ENCODE measurements around the gene KRTAP10-3. TPM values are rescaled to one million over a fixed set of nuclear protein-coding genes. Genes with fewer than 3 reads are reported as not detected.

KRTAP10-3 gene
- total RNA-seq, 2 donors from 2014 or later, result not detected

DNA sequence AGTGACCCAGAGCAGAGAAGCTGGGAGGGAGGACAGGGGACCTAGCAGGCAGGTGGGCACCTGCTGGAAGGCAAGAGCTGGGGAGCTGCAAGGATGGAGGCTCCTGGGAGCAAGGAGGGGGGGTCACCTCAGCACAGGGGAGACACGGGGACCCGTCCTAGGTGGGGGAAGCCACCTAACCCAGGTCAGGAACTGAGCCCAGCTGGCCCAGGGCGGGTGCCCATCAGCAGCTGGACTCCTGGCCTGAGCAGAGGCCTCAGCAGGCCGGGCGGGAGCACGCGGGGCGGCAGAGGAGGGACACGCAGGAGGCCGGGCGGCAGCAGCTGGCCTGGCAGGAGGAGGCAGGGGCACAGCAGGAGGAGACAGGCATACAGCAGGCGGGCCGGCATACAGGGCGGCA lies 19.5 kb downstream of the KRTAP10-3 start:
- peak in 1 of 2 donors; percentile 4 for ATAC-seq
- Mint-ChIP-seq H3K27me3 (peaks cover 5 to 6% of the 10 kb centered on the region in 2 donors), H3K9me3 (no peaks in the 10 kb centered on the region), H3K27ac (no peak overlapping the region), H3K4me1 (ENCODE audit: low read depth in 2 of 2) (no peaks in the 10 kb centered on the region), H3K36me3 (no peaks in the 10 kb centered on the region), H3K4me3 (no peak overlapping the region)
- DNase-seq (ENCODE audit: low spot score), result no peak

DNA sequence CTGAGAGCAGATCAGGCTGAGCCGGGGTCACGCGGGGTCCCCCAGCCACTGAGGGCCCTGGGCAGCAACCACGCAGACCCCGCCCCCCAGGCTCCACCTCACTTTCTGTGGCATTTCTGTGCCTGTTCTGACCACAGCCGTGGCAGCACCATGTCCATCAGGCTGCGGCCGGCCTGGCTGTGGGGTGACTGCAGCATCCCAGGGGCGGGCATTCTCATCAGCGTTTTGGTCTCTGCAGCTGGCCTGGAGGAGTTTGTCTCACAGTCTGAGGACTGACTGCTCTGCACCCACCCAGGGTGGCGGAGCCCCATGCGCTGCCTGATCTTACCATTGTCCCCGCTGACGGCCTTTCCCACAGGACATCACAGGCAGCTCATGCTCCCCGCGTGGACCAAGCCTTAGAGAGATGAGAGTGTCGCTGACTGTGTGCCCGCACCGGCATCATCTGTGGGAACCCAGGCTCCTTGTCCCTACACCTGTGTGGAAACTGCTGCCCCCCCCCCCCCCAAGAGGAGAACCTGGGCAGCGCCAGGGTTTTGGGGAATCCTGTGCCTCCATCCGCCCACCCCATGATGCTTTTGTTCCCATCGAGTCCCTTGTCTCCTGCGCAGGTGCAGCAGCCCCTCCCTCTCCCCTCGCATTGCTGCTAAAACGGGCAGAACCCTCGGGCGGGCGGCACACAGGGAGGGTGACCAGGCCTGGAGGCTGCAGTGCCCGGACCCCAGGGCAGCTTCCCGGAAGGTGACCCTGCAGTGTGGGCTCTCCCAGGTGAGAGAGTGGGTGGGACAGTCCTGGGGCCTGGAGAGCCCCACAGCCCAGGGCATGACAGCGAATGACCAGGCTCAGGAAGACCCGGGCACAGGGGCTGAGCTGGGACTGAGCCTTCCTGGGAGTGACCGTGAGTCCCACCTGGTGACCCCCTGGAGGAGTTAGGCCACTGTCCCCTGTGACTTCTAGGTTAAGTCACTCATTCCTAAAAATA lies 20.4 kb downstream of the KRTAP10-3 start:
- Mint-ChIP-seq H3K27me3 (peaks cover 5 to 6% of the 10 kb centered on the region in 2 donors), H3K4me1 (ENCODE audit: low read depth in 2 of 2) (no peaks in the 10 kb centered on the region), H3K9me3 (no peaks in the 10 kb centered on the region), H3K4me3 (no peak overlapping the region), H3K27ac (no peak overlapping the region), H3K36me3 (no peaks in the 10 kb centered on the region)
- DNase-seq (ENCODE audit: low spot score) (no peak), ATAC-seq (peak; percentile 28 to 50)

DNA sequence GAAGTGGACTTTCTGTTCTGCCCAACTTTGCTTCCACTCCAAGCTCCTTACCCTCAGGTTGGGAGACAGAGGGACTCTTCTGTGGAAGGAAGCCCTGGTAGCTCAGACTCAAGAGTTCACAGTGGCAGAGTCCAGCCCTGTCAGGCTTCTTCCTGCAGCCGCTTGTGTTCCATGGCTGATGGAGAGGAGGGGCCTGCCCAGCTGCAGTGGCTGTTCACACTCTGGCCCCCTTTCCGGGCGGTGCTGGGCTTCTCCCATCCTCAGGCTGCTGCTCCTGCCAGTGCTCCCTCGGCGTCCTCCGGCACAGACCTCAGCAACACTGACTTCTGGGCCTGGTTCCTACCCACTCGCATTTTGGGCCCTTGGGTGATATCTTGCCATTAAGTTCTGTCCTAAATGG lies 22.6 kb downstream of the KRTAP10-3 start:
- no peak for ATAC-seq
- H3K9me3 Mint-ChIP-seq, result no peaks in the 10 kb centered on the region
- H3K27me3 Mint-ChIP-seq, result peaks cover under 1 to 5% of the 10 kb centered on the region in 2 donors

DNA sequence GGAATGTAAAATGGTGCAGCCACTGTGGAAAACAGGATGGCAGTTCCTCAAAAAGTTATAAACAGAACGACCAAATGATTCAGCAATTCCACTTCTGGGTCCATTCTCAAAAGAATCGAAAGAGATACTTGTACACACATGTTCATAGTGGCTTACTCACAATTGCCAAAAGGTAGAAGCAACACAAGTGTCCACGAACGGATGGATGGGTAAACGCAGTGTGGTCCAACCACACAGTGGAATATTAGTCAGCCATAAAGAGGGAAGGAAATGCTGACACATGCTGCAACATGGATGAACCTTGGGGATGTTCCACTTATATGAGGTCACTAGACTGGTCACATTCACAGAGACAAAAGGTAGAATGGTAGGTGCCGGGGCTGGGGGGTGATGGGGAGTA lies 23.9 kb downstream of the KRTAP10-3 start:
- Mint-ChIP-seq H3K4me1 (ENCODE audit: low read depth in 2 of 2) (peaks cover 0 to 2% of the 10 kb centered on the region in 2 donors), H3K4me3 (no peak overlapping the region), H3K27ac (no peak overlapping the region), H3K36me3 (no peaks in the 10 kb centered on the region), H3K9me3 (no peaks in the 10 kb centered on the region), H3K27me3 (peaks cover 0 to 5% of the 10 kb centered on the region in 2 donors)
- DNase-seq (ENCODE audit: low spot score) (no peak), ATAC-seq (no peak)

More for the DNA sequence above, 22.6 kb downstream of the KRTAP10-3 start:
- Mint-ChIP-seq H3K27ac (no peak overlapping the region), H3K36me3 (no peaks in the 10 kb centered on the region), H3K4me1 (ENCODE audit: low read depth in 2 of 2) (no peaks in the 10 kb centered on the region), H3K4me3 (no peak overlapping the region)
- peak; percentile 31 for DNase-seq (ENCODE audit: low spot score)

DNA sequence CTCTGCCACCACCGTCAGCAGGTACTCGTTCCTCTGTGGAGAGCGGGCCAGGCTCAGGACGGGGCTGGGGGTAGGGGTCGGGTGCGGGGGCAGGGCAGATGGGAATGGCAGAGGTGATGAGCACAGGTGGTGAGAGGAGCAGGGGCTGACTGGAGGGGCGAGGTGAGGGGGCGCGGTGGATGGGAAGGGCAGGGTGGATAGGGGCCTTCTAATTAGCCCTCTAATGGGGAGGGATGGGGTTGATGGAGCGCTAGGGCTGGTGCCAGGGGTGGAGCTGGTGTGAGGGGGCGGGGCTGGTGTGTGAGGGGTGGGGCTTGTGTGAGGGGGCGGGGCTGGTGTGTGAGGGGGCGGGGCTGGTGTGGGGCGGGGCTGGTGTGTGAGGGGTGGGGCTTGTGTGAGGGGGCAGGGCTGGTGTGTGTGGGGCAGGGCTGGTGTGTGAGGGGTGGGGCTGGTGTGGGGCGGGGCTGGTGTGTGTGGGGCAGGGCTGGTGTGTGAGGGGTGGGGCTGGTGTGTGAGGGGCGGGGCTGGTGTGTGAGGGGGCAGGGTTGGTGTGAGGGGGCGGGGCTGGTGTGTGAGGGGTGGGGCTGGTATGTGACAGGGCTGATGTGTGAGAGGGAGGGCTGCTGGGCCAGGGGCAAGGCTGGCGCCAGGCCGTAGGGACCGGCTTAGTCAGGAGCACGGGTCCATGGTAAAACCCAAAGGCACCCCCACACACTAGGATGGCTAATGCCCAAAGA lies 24.5 kb downstream of the KRTAP10-3 start:
- no peak overlapping the region for H3K4me3 Mint-ChIP-seq
- no peak overlapping the region for H3K27ac Mint-ChIP-seq
- ATAC-seq, result no peak

DNA sequence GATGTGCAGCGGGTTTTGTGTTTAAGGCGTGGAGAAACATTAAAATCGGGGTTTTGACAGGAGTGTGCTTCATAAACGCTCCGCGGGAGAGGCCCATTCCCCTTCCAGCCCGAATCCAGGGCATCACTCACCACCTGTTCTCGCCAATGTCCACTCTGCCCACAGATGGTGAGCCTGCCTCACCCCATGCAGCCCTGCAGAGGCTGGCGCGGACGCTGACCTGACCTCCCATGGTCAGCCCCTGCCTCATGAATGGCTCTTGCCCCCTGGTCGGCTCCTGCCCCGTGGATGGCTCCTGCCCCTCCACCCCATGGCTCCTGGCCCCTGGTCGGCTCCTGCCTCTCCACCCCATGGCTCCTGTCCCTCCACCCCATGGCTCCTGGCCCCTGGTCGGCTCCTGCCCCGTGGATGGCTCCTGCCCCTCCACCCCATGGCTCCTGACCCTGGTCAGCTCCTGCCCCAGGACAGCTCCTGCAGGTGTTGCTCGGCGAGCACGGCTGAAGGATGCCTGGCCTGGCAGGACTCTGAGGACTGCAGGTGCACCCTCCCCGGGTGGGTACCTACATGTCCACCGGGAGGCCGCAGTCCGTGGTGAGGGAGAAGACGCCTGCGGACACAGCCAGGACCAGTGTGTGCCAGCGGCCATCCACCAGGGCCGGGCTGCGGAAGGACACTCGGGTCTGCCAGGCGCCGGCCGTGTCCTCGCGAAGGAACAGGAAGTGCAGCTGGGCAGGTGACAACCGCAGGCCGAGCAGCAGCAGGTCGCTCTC lies 25.3 kb downstream of the KRTAP10-3 start:
- H3K27me3 Mint-ChIP-seq, result peaks cover 0 to 2% of the 10 kb centered on the region in 2 donors
- peak; percentile 32 for DNase-seq (ENCODE audit: low spot score)
- no peaks in the 10 kb centered on the region for H3K36me3 Mint-ChIP-seq
- no peaks in the 10 kb centered on the region for H3K9me3 Mint-ChIP-seq
- ATAC-seq, result peak in 1 of 2 donors; percentile 4
- H3K4me1 Mint-ChIP-seq (ENCODE audit: low read depth in 2 of 2), result peaks cover 0 to 2% of the 10 kb centered on the region in 2 donors
- H3K27ac Mint-ChIP-seq, result no peak overlapping the region
- H3K4me3 Mint-ChIP-seq, result no peak overlapping the region

More for the DNA sequence above, 24.5 kb downstream of the KRTAP10-3 start:
- no peaks in the 10 kb centered on the region for H3K36me3 Mint-ChIP-seq
- no peaks in the 10 kb centered on the region for H3K9me3 Mint-ChIP-seq
- peaks cover 0 to 5% of the 10 kb centered on the region in 2 donors for H3K27me3 Mint-ChIP-seq
- H3K4me1 Mint-ChIP-seq (ENCODE audit: low read depth in 2 of 2), result peaks cover 0 to 2% of the 10 kb centered on the region in 2 donors
- DNase-seq (ENCODE audit: low spot score), result no peak

DNA sequence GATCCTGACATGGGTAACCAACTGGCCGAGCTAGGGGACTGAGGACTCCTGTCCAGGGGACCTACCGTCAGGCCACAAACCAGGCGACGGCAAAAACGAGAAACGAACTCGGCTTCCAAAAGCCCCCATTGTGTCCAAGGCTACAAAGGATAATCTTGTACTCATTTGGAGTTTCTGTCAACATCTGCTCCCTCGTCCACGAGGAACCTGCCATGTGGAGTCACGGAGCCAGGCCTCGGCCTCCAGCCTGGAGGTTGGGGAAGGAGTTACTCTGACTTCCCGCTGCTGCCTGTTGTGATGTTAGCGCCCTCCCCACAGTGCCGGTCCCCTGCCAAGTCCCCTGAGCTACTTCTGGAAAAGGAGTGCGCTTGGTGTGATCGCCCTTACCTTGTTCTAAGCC lies 25.9 kb downstream of the KRTAP10-3 start:
- Mint-ChIP-seq H3K4me3 (no peak overlapping the region), H3K27ac (no peak overlapping the region), H3K4me1 (ENCODE audit: low read depth in 2 of 2) (peaks cover 0 to 2% of the 10 kb centered on the region in 2 donors), H3K9me3 (no peaks in the 10 kb centered on the region), H3K36me3 (no peaks in the 10 kb centered on the region), H3K27me3 (no peaks in the 10 kb centered on the region)
- DNase-seq (ENCODE audit: low spot score), result peak; percentile 39
- ATAC-seq, result no peak

DNA sequence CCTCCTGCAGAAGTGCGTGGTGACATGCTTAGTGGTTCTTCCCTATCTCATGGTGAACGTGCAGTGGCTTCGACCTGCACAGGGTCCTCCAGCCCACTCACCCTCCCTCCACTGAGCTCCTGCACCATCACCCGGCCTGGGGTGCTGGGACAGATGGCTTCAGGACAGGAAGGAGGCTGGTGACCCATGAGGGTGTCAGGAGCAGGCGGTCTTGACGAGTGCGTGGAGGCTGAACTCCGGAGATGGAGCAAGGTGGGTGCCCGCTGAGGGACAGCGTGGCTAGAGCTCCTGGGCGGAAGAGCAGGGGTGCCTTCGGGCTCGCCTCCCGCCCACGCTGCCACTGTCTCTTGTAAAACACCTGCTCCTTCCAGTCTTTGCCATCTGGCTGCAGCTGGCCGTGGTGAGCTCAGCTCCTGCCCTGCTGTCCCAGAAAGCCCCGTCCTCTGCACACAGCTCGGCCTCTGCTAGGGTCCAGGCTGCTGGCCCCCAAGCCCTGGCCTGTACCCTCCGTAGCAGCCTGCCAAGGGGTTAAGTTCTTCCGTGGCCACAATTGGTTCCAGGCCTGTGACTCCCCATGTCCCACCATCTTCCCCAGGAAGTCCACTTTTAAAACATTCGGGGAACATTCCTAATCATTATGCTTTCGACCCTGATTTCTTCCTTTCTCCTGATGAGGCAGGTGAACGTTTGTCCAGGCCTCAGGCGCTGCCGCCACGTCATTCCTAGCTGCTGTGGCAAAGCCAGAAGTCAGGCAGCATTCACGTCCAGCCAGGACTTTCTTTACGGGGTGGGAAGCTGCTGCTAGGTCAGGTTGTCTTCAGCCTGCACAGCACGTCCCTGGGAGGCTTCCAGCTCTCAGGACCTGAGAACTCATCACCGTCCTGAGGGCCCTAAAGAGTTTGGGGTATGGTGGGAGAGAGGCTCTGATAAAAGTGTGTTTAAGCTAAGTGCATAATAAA lies 26.7 kb downstream of the KRTAP10-3 start:
- Mint-ChIP-seq H3K27me3 (no peaks in the 10 kb centered on the region), H3K4me1 (ENCODE audit: low read depth in 2 of 2) (peaks cover 0 to 2% of the 10 kb centered on the region in 2 donors), H3K4me3 (no peak overlapping the region), H3K9me3 (no peaks in the 10 kb centered on the region), H3K36me3 (no peaks in the 10 kb centered on the region), H3K27ac (no peak overlapping the region)
- DNase-seq (ENCODE audit: low spot score), result no peak
- ATAC-seq, result no peak

DNA sequence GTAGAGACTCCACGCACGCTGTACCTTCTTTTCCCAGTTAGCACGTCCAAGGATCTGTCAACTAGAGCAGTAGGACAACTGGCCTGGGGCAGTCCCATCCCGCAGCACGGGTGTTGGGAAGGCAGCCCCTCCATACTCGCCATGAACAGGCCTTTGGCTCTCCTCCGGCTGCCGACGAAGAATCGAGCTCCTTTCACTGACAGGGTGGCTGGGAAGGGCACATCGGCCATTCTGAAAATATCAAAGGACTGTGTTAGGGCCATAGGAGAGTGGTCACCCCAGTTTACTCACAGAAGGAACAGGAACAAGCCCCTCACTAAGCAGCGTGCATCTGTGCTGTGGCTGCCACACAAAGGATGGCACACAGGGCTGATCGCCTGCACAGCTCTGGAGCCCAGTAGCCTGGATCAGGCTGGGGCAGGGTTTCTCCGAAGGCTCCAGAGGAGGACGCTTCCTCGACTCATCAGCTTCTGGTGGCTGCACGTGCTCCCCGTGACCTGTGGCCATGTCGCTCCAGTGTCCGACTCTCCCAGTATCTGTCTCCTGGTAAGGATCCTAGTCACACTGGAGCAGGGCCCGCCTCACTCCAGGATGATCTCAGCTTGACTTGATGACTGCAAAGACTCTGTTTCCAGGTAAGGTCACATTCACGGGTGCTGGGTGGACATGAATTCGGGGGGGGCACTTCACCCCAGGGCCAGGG lies 27.5 kb downstream of the KRTAP10-3 start:
- peaks cover 0 to 2% of the 10 kb centered on the region in 2 donors for H3K4me1 Mint-ChIP-seq (ENCODE audit: low read depth in 2 of 2)
- ATAC-seq (no peak), DNase-seq (ENCODE audit: low spot score) (peak; percentile 53)
- H3K4me3 Mint-ChIP-seq, result no peak overlapping the region
- no peaks in the 10 kb centered on the region for H3K9me3 Mint-ChIP-seq
- H3K27ac Mint-ChIP-seq, result no peak overlapping the region
- H3K27me3 Mint-ChIP-seq, result no peaks in the 10 kb centered on the region
- H3K36me3 Mint-ChIP-seq, result no peaks in the 10 kb centered on the region

DNA sequence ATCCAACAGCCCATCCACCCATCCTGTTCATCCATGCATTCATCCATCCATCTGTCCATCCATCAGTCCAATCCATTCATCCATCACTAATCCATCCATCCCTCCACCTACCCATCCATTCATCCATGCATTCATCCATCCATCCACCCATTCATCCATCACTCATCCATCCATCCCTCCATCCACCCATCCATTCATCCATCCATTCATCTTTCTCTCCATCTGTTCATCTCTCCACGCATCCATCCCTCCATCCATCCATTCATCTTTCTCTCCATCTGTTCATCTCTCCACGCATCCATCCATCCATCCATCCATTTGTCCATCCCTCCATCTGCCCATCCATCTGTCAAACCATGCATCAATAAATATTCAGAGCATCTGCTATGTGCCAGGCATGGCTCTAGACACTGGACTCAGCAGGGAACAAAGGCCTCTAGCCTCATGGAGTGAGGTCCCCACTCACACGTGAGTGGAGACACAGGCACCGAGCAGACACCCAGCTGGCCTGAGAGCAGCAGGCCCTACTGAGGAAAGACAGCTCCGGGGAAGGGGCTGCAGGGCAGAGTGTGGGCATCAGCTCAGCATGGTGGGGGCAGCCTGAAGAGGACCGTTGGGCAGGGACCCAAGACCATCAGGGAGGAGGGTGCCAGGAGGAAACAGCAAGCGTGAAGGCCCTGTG lies 28.2 kb downstream of the KRTAP10-3 start:
- DNase-seq (ENCODE audit: low spot score) (no peak), ATAC-seq (no peak)
- Mint-ChIP-seq H3K36me3 (no peaks in the 10 kb centered on the region), H3K9me3 (no peaks in the 10 kb centered on the region), H3K27ac (no peak overlapping the region), H3K4me1 (ENCODE audit: low read depth in 2 of 2) (peaks cover 0 to 2% of the 10 kb centered on the region in 2 donors), H3K4me3 (no peak overlapping the region), H3K27me3 (no peaks in the 10 kb centered on the region)

DNA sequence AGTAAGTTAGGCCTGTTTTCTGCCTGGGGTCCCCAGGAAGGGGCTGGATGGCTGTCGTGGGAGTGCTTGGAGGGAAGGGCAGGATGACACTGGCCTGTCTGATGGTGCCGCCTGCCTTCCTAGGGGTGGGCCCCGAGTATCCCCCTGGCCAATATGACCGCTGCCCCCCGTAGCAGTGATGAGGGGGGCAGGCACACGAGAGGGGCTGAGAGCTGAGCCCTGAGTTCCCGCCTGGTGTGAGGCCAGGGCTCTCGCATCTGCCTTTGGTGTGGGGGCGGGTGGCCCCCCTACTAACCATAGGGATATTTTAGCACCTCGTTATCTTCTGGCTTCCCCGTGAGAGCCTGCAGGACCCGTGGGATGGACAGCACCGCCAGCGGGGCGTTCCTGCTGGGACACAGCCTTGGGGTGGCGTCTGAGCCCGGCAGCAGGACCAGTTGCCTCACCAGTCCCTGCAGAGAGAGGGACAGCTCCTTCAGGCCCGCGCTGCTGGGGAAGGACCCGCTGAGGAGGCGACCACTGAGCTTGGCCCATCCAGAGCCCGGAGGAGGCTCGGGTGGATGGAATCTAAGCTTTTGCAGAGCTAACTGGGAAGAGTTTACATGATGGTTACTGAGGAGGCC lies 29.0 kb downstream of the KRTAP10-3 start:
- ATAC-seq, result no peak
- H3K36me3 Mint-ChIP-seq, result no peaks in the 10 kb centered on the region
- H3K27ac Mint-ChIP-seq, result no peak overlapping the region
- peak; percentile 59 for DNase-seq (ENCODE audit: low spot score)
- H3K27me3 Mint-ChIP-seq, result no peaks in the 10 kb centered on the region
- no peaks in the 10 kb centered on the region for H3K9me3 Mint-ChIP-seq
- no peak overlapping the region for H3K4me3 Mint-ChIP-seq
- peaks cover 0 to 2% of the 10 kb centered on the region in 2 donors for H3K4me1 Mint-ChIP-seq (ENCODE audit: low read depth in 2 of 2)

Measured in natural killer cell treated with Interleukin-12 subunit alpha and Interleukin-12 subunit beta and Interleukin-15 and Interleukin-18, amount 100 ng/mL, for 72 hours (primary cell).